GM23338 (cell line): ENCODE results near the gene GMEB2.

Source experiments
- CREB1 ChIP-seq: fragments of 250-450 bp; sonication (Bioruptor Pico); IDR thresholded peaks from 2 replicates; pipeline ENCODE4 v1.5.0; 2020; ENCODE audit warnings: low read depth, mild to moderate bottlenecking, moderate library complexity
- EZH2 ChIP-seq: fragments of 200-600 bp; sonication (generic); IDR thresholded peaks from one replicate; pipeline ENCODE4 v1.8.0; 2017; ENCODE audit warnings: antibody characterized with exemption, mild to moderate bottlenecking, low read depth; ENCODE audit not compliant: unreplicated experiment
- EZH2phosphoT487 ChIP-seq: fragments of 200-600 bp; sonication (generic); IDR thresholded peaks from one replicate; pipeline ENCODE4 v1.8.1; 2018; ENCODE audit warnings: antibody characterized with exemption; ENCODE audit not compliant: unreplicated experiment
- JUNB ChIP-seq: IDR thresholded peaks from one replicate; pipeline ENCODE4 v1.6.1; 2016; ENCODE audit warnings: antibody characterized with exemption; ENCODE audit not compliant: unreplicated experiment
- POLR2AphosphoS5 ChIP-seq: IDR thresholded peaks from 2 replicates; pipeline ENCODE4 v1.6.1; 2016; ENCODE audit warnings: antibody characterized with exemption, low read depth
- REST ChIP-seq: IDR thresholded peaks from one replicate; pipeline ENCODE4 v1.6.1; 2018; ENCODE audit warnings: antibody characterized with exemption; ENCODE audit not compliant: unreplicated experiment
- TF ChIP-seq, protein P1 (sequence below), 2 experiments: fragments of 200-600 bp in 1 of 2; sonication (generic) in 1 of 2; conservative IDR thresholded peaks; 2 replicates each; pipeline versions ENCODE4 v1.5.1 to v1.6.1; 2016 to 2017; ENCODE audit warnings: antibody characterized with exemption in 2 of 2, low read depth in 2 of 2, mild to moderate bottlenecking in 2 of 2, moderate library complexity in 1 of 2

DNA sequence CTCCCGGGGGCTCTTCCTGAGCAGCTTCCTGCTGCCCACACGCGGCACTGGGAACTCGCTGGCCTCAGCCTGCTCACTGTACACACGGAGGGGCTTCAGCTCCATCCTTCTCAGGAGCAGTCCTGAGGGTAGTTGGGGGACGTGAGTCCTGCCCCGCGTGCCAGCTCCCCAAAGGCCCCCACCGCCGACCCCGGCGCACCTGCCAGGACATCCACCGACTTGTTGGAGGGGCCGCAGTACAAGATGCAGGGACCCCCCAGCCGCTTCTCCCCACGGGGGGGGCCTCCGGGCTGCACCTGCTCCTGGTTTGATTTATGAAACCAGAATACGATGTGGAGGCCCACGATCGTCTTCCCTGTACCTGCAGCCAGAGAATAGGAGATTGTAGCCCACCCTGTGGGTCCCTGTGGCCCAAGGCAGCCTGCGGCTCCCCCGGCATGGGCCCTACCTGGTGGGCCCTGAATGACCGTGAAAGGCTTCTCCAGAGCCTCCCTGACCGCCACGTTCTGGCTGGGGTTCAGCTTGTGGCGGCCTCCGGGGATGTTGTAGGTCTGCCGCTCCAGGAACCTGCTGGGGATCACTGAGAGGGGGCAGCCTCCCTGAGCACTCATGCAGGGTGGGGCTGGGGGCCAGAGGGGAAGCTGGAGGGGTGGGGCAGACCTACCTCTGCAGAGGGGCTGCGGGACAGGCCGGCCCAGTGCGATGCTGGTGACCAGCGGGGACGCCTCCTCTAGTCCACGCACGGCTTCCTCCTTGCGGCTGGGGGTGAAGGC is 65.1 kb downstream of the GMEB2 start:
- TF ChIP-seq, protein P1, sequence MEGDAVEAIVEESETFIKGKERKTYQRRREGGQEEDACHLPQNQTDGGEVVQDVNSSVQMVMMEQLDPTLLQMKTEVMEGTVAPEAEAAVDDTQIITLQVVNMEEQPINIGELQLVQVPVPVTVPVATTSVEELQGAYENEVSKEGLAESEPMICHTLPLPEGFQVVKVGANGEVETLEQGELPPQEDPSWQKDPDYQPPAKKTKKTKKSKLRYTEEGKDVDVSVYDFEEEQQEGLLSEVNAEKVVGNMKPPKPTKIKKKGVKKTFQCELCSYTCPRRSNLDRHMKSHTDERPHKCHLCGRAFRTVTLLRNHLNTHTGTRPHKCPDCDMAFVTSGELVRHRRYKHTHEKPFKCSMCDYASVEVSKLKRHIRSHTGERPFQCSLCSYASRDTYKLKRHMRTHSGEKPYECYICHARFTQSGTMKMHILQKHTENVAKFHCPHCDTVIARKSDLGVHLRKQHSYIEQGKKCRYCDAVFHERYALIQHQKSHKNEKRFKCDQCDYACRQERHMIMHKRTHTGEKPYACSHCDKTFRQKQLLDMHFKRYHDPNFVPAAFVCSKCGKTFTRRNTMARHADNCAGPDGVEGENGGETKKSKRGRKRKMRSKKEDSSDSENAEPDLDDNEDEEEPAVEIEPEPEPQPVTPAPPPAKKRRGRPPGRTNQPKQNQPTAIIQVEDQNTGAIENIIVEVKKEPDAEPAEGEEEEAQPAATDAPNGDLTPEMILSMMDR (conservative IDR thresholded peaks at IDR 0.05; ENCODE audit: low read depth in 2 of 2): no peak
- TF ChIP-seq EZH2phosphoT487 (no peak), POLR2AphosphoS5 (no peak), EZH2 (no peak), CREB1 (CRISPR knock-in tag) (no peak), REST (no peak), JUNB (no peak)
